SK-N-SH (cell line): ENCODE results near the gene EFCAB7. TPM values are rescaled to one million over a fixed set of nuclear protein-coding genes. Genes with fewer than 3 reads are reported as not detected.

Source experiments
- CTCF ChIA-PET: fragments of 300-600, 350-600 bp; formaldehyde crosslinking; extraction: SDS; loops from one replicate; lab custom pipeline; 2021; lab: Yijun Ruan, JAX
- POLR2A ChIA-PET: fragments of 350-600 bp; sonication (Branson Sonifier 250); formaldehyde crosslinking; extraction: SDS; loops from one replicate; lab custom pipeline; 2020; ENCODE audit warnings: antibody characterized with exemption, inconsistent platforms; lab: Yijun Ruan, JAX
- DNase-seq: peaks from one replicate; pipeline ENCODE4 v3.0.0; 2012
- H2AFZ ChIP-seq: fragments of 200-600 bp; sonication (generic); 2 replicates; pipeline ENCODE4 v1.8.1; 2016; ENCODE audit warnings: antibody characterized with exemption, mild to moderate bottlenecking, low read depth
- H3F3A ChIP-seq: fragments of 200-600 bp; sonication (generic); replicated peaks from 2 replicates; pipeline ENCODE3; 2016; ENCODE audit warnings: antibody characterized with exemption, mild to moderate bottlenecking; ENCODE audit not compliant: insufficient read depth
- H3K27ac ChIP-seq, 2 experiments: fragments of 200-500 bp in 1 of 2; fragments of 200-600 bp in 1 of 2; sonication (Bioruptor generic) in 1 of 2; sonication (generic), shearing (Covaris generic) in 1 of 2; 2 replicates each; pipeline versions ENCODE4 v1.5.1 to v1.6.1; 2014 to 2016; ENCODE audit warnings: low read depth in 2 of 2, inconsistent platforms in 1 of 2, low read length in 1 of 2, mild to moderate bottlenecking in 1 of 2, mixed read lengths in 1 of 2
- H3K27me3 ChIP-seq: fragments of 200-600 bp; sonication (generic), shearing (Covaris generic); 2 replicates; pipeline ENCODE4 v1.6.1; 2016; ENCODE audit warnings: mixed run types; ENCODE audit not compliant: insufficient read depth
- H3K36me3 ChIP-seq, 2 experiments: fragments of 200-500 bp in 1 of 2; fragments of 200-600 bp in 1 of 2; sonication (Bioruptor generic) in 1 of 2; sonication (generic) in 1 of 2; replicated peaks in 1 of 2; 2 replicates each; pipeline versions ENCODE3 to v1.5.1; 2014 to 2016; ENCODE audit warnings: low read length in 1 of 2, mild to moderate bottlenecking in 1 of 2; ENCODE audit not compliant: insufficient read depth in 2 of 2, control insufficient read depth in 1 of 2
- H3K4me1 ChIP-seq, 2 experiments: fragments of 200-500 bp in 1 of 2; fragments of 200-600 bp in 1 of 2; sonication (Bioruptor generic) in 1 of 2; sonication (generic), shearing (Covaris generic) in 1 of 2; 2 replicates each; pipeline versions ENCODE4 v1.5.1 to v1.6.1; 2014 to 2016; ENCODE audit warnings: low read depth in 1 of 2, low read length in 1 of 2, mixed run types in 1 of 2; ENCODE audit not compliant: insufficient read depth in 2 of 2, control insufficient read depth in 1 of 2
- H3K4me2 ChIP-seq: fragments of 200-600 bp; sonication (generic), shearing (Covaris generic); 2 replicates; pipeline ENCODE4 v1.6.1; 2017; ENCODE audit warnings: mixed run types
- H3K4me3 ChIP-seq, 2 experiments: fragments of 200-500 bp in 1 of 2; fragments of 200-600 bp in 1 of 2; sonication (Bioruptor generic) in 1 of 2; sonication (generic), shearing (Covaris generic) in 1 of 2; 2 replicates each; pipeline versions ENCODE4 v1.5.1 to v1.8.1; 2014 to 2016; ENCODE audit warnings: low read depth in 2 of 2, inconsistent platforms in 1 of 2, low read length in 1 of 2, mild to moderate bottlenecking in 1 of 2, mixed read lengths in 1 of 2, moderate library complexity in 1 of 2
- H3K79me2 ChIP-seq: fragments of 200-600 bp; sonication (generic); 2 replicates; pipeline ENCODE4 v1.8.1; 2017; ENCODE audit warnings: mild to moderate bottlenecking; ENCODE audit not compliant: insufficient read depth
- H3K9ac ChIP-seq: fragments of 200-600 bp; sonication (generic); 2 replicates; pipeline ENCODE4 v1.6.1; 2017; ENCODE audit warnings: mixed run types
- H3K9me2 ChIP-seq: fragments of 200-600 bp; sonication (generic); 2 replicates; pipeline ENCODE4 v1.6.1; 2017; ENCODE audit warnings: mixed run types
- H3K9me3 ChIP-seq: fragments of 200-600 bp; sonication (generic); 2 replicates; pipeline ENCODE4 v1.6.1; 2017; ENCODE audit warnings: mixed run types, mild to moderate bottlenecking, moderate library complexity
- H4K20me1 ChIP-seq: fragments of 200-600 bp; sonication (generic); 2 replicates; pipeline ENCODE4 v1.6.1; 2017; ENCODE audit warnings: mild to moderate bottlenecking, mixed run types; ENCODE audit not compliant: insufficient read depth
- CHD2 ChIP-seq: fragments of 150-350 bp; IDR thresholded peaks from 2 replicates; pipeline ENCODE4 v1.6.1; 2018; ENCODE audit warnings: low read length; ENCODE audit not compliant: partially characterized antibody
- ELF1 ChIP-seq: IDR thresholded peaks from 2 replicates; pipeline ENCODE4 v1.4.0; 2012
- FOSL2 ChIP-seq: IDR thresholded peaks from 2 replicates; pipeline ENCODE4 v1.4.0; 2012; ENCODE audit warnings: low read depth, mild to moderate bottlenecking, moderate library complexity, borderline replicate concordance
- FOXM1 ChIP-seq: IDR thresholded peaks from 2 replicates; pipeline ENCODE4 v1.4.0; 2012; ENCODE audit warnings: low read depth, mild to moderate bottlenecking
- JUND ChIP-seq: IDR thresholded peaks from 2 replicates; pipeline ENCODE4 v1.4.0; 2012
- MEF2A ChIP-seq: IDR thresholded peaks from 2 replicates; pipeline ENCODE4 v1.4.0; 2012; ENCODE audit warnings: low read depth, borderline replicate concordance
- MXI1 ChIP-seq: IDR thresholded peaks from 2 replicates; pipeline ENCODE4 v1.6.1; 2012; ENCODE audit warnings: mild to moderate bottlenecking, low read depth, low read length, improper control_type of control experiment
- POLR2AphosphoS5 ChIP-seq: IDR thresholded peaks from 2 replicates; pipeline ENCODE4 v1.6.1; 2012; ENCODE audit warnings: low read depth, low read length
- RCOR1 ChIP-seq: fragments of 150-350 bp; IDR thresholded peaks from 2 replicates; pipeline ENCODE4 v1.6.1; 2017; ENCODE audit warnings: antibody characterized with exemption, low read length
- RFX5 ChIP-seq: IDR thresholded peaks from 2 replicates; pipeline ENCODE4 v1.6.1; 2012; ENCODE audit warnings: mild to moderate bottlenecking, improper control_type of control experiment, low read length
- RXRA ChIP-seq: IDR thresholded peaks from 2 replicates; pipeline ENCODE4 v1.4.0; 2012; ENCODE audit warnings: low read depth, mild to moderate bottlenecking, borderline replicate concordance
- SMC3 ChIP-seq: IDR thresholded peaks from 2 replicates; pipeline ENCODE4 v1.6.1; 2012; ENCODE audit warnings: low read depth, low read length, improper control_type of control experiment
- TAF1 ChIP-seq: IDR thresholded peaks from 2 replicates; pipeline ENCODE4 v1.6.1; 2012; ENCODE audit warnings: low read depth, mild to moderate bottlenecking, low read length, moderate library complexity, borderline replicate concordance
- WGBS: methylation state at CpG from one replicate; pipeline ENCODE4 v1.1.6; 2017; ENCODE audit warnings: low lambda C conversion rate; 5-methylcytosine and 5-hydroxymethylcytosine counted together
- polyA plus RNA-seq, 3 experiments: library from polyadenylated mRNA; depleted of rRNA; stranded (reverse); fragments of >200 nt; gene quantifications; 2 replicates each; pipeline ENCODE4 v1.2.3, GENCODE V29; 2012
- TF ChIP-seq, protein P1 (sequence below): IDR thresholded peaks from 2 replicates; pipeline ENCODE4 v1.4.0; 2012; ENCODE audit warnings: low read depth, borderline replicate concordance
- TF ChIP-seq, protein P2 (sequence below): fragments of 200-600 bp; sonication (generic); IDR thresholded peaks from 2 replicates; pipeline ENCODE4 v1.6.1; 2017; ENCODE audit warnings: antibody characterized with exemption, mild to moderate bottlenecking, moderate library complexity
- TF ChIP-seq, protein P3 (sequence below): IDR thresholded peaks from 2 replicates; pipeline ENCODE4 v1.4.0; 2012; ENCODE audit warnings: low read depth, borderline replicate concordance

EFCAB7 gene
- polyA plus RNA-seq, 1 of the 3 experiments (the other 2 are of a cell fraction) = 2.4 TPM

- no peak for DNase-seq
- H3K36me3 ChIP-seq = peaks cover 6 to 8% of the 10 kb centered on the region in 2 experiments
- H3K9me3 ChIP-seq = no peaks in the 10 kb centered on the region
- ChIA-PET CTCF (interaction anchor here (1.4 kb wide), 1 partner anchor 10 kb away, joined by 3 read pairs; no protein-coding TSS in a partner anchor), POLR2A (no interaction called here)
- no peak overlapping the region for H2AFZ ChIP-seq
- 91% methylated on average over 2 of the region's 2 CpGs for WGBS
- no peak overlapping the region for H3K9ac ChIP-seq
- H3K9me2 ChIP-seq = no peaks in the 10 kb centered on the region
- H3K4me2 ChIP-seq = no peak overlapping the region
- H3F3A ChIP-seq = peaks cover 4% of the 10 kb centered on the region
- TF ChIP-seq POLR2AphosphoS5 (no peak), JUND (no peak), TAF1 (no peak), RFX5 (no peak), RXRA (no peak), ELF1 (no peak)
- TF ChIP-seq, protein P1, sequence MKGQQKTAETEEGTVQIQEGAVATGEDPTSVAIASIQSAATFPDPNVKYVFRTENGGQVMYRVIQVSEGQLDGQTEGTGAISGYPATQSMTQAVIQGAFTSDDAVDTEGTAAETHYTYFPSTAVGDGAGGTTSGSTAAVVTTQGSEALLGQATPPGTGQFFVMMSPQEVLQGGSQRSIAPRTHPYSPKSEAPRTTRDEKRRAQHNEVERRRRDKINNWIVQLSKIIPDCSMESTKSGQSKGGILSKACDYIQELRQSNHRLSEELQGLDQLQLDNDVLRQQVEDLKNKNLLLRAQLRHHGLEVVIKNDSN = no peak
- TF ChIP-seq, protein P2, sequence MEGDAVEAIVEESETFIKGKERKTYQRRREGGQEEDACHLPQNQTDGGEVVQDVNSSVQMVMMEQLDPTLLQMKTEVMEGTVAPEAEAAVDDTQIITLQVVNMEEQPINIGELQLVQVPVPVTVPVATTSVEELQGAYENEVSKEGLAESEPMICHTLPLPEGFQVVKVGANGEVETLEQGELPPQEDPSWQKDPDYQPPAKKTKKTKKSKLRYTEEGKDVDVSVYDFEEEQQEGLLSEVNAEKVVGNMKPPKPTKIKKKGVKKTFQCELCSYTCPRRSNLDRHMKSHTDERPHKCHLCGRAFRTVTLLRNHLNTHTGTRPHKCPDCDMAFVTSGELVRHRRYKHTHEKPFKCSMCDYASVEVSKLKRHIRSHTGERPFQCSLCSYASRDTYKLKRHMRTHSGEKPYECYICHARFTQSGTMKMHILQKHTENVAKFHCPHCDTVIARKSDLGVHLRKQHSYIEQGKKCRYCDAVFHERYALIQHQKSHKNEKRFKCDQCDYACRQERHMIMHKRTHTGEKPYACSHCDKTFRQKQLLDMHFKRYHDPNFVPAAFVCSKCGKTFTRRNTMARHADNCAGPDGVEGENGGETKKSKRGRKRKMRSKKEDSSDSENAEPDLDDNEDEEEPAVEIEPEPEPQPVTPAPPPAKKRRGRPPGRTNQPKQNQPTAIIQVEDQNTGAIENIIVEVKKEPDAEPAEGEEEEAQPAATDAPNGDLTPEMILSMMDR = no peak
- H3K4me1 ChIP-seq = no peaks in the 10 kb centered on the region
- H3K27ac ChIP-seq = no peak overlapping the region
- no peaks in the 10 kb centered on the region for H3K79me2 ChIP-seq
- no peaks in the 10 kb centered on the region for H4K20me1 ChIP-seq
- H3K4me3 ChIP-seq = no peak overlapping the region
- H3K27me3 ChIP-seq = no peaks in the 10 kb centered on the region
Observed at GRCh38 chr1:63547621-63548294, 24.4 kb downstream of the EFCAB7 start.

DNA sequence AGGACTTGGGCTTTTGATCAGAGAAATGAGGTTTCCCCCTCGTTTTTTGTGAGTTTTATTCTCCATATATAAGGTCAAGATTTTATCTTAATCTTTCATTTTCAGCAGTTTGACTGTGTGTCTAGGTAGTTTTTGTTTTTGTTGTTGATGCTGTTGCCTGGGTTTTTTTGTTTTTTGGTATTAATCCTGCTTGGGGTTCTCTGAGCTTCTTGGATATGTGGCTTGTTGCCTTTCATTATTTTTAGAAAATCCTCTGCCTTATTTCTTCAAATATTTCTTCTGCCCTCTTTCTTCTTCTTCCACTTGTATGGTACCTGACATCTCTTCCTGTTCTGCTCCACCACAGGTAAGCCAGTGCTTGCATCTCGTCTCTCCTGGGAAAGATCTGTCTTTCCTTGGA, 25.0 kb downstream of the EFCAB7 start:
- Histone ChIP-seq H3K4me3 (no peak overlapping the region), H3K79me2 (no peaks in the 10 kb centered on the region), H3K9me3 (no peaks in the 10 kb centered on the region), H3K9me2 (no peaks in the 10 kb centered on the region), H3K27ac (no peak overlapping the region), H3K4me2 (no peak overlapping the region), H2AFZ (no peak overlapping the region), H3F3A (peaks cover 4% of the 10 kb centered on the region), H3K36me3 (peaks cover 8% of the 10 kb centered on the region in 2 experiments), H4K20me1 (no peaks in the 10 kb centered on the region), H3K9ac (no peak overlapping the region), H3K27me3 (no peaks in the 10 kb centered on the region), H3K4me1 (no peaks in the 10 kb centered on the region)
- WGBS = 72% methylated on average over 2 of the region's 2 CpGs
- TF ChIP-seq MXI1 (no peak), CHD2 (no peak), MEF2A (no peak), FOSL2 (no peak), SMC3 (no peak), RCOR1 (no peak), JUND (no peak), FOXM1 (no peak)
- TF ChIP-seq, protein P3, sequence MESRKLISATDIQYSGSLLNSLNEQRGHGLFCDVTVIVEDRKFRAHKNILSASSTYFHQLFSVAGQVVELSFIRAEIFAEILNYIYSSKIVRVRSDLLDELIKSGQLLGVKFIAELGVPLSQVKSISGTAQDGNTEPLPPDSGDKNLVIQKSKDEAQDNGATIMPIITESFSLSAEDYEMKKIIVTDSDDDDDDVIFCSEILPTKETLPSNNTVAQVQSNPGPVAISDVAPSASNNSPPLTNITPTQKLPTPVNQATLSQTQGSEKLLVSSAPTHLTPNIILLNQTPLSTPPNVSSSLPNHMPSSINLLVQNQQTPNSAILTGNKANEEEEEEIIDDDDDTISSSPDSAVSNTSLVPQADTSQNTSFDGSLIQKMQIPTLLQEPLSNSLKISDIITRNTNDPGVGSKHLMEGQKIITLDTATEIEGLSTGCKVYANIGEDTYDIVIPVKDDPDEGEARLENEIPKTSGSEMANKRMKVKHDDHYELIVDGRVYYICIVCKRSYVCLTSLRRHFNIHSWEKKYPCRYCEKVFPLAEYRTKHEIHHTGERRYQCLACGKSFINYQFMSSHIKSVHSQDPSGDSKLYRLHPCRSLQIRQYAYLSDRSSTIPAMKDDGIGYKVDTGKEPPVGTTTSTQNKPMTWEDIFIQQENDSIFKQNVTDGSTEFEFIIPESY = no peak
- ChIA-PET CTCF (interaction anchor here (1.4 kb wide), 1 partner anchor 11 kb away, joined by 3 read pairs; no protein-coding TSS in a partner anchor), POLR2A (no interaction called here)
- no peak for DNase-seq
